Islet precursor cell (in vitro differentiated cells): ENCODE measurements around the gene LRRC47.
A peak's percentile ranks its signal among the peaks of the same experiment; 100 is the strongest.

Experiments
- DNase-seq: peaks from one replicate; pipeline ENCODE4 v3.0.0-alpha.2; 2018

LRRC47 gene

DNA sequence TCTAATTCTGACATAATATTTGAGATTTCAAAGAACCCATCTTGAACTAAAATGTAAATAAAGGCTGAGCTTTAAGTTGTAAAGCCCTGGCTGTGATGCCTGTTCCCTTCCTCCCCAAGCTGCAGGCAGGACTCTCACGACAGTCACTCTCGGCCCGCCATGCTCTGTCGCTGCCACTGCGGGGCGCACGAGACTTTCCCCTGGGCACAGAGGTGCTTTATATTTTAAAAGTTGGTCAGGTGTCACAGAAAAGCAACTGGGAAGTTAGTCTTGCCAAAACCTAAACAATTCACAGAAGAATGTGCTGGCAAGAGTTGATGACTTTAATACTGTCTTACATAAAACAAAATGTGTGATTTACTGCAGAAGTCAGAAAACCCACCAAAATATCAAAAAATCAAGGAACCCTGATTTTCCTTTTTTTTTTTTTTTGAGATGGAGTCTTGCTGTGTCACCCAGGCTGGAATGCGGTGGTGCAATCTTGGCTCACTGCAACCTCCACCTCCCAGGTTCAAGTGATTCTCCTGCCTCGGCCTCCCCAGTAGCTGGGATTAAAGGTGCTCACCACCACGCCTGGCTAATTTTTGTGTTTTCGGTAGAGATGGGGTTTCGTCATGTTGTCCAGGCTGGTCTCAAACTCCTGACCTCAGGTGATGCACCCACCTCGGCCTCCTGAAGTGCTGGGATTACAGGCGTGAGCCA, 10.7 kb downstream of the LRRC47 start:
- no peak for DNase-seq

DNA sequence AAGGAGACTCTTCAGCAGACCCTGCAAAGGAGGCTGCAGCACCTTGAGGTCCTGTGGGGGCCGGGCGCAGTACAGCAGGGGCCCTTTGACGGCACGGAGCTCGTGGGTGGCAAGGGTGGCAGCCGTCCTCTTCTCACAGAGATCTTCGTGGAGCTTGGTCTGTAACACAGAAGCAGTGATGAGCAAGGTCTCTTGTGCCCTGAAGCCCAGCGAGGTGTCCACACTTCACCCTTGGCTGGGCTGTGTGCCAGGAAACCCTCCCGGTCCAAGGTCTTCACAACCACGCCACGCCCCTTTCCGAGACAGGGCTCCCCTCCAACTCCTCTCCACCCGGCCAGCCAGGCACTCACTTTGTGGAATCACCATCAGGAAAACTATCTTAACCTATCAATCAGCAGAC, 11.3 kb downstream of the LRRC47 start:
- no peak for DNase-seq

DNA sequence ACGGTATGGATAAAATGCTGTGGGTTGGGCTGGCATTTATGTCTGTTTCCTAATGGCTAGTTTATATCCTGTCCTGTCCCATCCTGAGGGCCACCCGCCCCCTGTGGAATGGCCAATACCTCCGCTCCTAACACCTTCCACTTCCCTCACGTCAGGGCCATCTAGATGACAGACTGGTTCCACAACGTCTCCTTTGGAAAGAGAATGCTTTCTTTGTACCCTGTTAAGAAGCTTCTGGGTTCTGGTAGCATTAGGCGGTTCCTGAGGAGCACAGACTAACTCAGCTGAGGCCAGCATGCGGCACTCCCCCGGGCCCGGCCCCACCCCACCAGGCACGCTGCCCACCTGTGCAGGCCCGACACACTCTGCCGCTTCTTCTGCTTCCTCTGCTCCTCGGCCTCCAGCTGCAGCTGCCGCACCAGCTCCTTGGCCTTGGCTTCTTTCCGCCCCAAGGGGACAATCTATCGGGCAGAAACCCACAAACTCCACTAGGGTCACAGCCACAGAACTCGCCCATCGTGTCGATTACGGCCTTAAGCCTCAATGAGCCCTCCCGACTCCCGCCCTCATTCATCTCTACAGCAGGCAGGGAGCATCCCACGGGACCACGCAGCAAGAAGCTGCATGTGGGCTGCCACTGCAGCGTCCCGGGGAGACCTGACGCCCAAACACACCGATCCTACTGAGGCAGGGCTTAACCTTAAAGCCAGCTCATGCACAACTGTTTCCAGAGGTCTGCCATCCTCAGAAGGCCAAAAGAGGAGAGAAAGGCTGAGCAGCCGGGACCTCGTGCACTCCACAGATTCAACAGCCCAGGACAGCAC, 12.4 kb downstream of the LRRC47 start:
- DNase-seq = no peak

DNA sequence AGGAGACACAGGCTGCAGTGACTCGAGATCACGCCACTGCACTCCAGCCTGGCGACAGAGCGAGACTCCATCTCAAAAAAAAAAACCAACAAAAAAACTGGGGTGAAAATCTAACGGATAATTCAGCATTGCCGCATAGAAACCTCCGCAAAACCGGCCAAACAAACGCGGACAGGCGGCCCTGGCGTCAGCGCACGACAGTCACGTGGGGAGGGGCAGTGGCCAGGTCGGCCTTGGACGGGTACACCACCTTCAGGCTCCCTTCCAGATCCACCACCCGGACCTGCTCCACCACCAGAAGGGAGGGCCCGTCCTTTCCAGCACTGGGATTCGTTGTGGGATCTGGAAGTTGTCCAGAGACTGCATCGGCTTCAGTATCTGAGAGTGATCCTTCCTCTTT, 15.4 kb downstream of the LRRC47 start:
- no peak for DNase-seq

DNA sequence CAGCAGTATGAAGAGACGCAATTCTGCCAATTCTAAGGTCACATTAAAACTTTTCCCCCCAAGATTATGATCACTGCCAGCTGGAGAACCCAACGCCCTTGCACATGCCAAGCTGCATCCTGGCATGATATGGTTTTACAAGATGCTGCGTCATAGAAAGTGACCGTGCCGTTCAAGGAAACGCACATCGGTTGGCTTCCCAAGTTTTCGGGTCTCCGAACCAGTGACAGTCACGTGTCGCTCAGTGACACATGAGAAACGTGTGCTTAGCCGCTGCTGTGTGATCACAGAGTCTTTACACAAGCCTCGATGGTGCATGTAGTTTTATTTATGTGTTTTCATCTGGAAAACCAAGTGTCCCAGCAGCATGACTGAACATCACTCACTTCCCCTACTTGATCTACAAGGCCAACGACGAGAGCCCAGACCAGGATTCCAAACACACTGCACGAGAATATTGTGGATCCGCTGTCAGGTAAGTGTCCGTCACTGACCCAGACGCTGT, 16.3 kb downstream of the LRRC47 start:
- DNase-seq = no peak

DNA sequence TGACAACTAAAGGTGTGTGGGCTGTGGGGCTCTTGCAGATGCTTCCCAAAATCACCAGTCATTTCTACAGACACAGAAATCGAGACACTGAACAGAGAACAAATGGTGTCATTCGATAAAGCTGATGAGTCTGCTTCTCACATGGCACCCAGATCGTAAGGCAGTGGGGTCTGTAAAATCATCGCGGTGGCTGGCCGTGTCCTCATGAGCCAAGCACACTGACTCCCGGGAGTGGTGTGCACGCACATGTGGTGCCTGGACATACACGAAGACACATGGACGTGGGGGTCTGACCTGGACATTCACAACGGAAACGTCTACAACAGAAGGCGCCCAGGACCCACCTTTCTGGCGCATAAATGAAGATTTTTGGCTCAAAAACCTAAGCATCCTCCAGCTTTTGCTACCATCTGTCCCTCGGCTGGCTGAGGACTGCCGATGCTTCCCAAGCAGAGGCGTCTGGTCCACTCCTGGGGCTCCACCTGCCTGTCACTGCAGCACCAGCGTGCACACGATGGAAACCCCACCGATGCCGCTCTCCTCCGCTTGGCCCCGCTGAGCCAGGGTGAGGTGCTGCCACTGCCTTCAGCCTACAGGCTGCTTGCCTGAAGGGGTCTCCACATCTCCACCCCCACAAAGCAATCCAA, 16.9 kb downstream of the LRRC47 start:
- DNase-seq = no peak

DNA sequence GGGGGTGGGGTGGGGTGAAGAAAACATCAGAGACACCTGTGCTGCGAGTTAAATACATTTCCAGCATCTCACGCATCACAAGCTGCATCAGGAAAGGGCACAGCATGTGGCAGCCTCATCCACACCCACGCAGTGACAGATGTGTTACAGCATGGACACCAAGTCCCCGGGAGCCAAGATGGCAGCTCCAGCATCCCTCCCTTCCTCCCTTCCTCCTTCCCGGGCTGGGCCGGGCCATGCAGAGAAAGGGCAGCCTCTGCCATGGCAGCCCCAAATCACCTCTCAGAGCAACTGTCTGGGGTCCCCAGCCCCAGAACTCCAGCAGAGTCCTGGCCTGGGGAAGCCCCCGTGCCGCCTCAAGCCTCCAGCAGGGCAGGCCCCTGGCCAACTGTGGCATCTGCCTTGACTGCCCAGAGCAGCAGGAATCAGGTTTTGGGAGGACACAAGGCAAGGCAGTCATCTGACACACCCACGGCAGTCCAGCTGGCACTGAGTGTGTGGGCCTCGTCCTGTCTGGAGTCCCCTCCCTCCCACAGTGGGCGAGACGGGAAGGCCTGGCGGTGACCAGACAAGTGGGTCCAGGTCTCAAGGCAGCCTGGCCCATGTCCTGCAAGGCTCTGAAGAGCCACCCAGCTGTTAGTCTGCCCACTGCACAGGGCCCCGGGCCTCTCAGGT, 17.6 kb downstream of the LRRC47 start:
- DNase-seq = no peak

DNA sequence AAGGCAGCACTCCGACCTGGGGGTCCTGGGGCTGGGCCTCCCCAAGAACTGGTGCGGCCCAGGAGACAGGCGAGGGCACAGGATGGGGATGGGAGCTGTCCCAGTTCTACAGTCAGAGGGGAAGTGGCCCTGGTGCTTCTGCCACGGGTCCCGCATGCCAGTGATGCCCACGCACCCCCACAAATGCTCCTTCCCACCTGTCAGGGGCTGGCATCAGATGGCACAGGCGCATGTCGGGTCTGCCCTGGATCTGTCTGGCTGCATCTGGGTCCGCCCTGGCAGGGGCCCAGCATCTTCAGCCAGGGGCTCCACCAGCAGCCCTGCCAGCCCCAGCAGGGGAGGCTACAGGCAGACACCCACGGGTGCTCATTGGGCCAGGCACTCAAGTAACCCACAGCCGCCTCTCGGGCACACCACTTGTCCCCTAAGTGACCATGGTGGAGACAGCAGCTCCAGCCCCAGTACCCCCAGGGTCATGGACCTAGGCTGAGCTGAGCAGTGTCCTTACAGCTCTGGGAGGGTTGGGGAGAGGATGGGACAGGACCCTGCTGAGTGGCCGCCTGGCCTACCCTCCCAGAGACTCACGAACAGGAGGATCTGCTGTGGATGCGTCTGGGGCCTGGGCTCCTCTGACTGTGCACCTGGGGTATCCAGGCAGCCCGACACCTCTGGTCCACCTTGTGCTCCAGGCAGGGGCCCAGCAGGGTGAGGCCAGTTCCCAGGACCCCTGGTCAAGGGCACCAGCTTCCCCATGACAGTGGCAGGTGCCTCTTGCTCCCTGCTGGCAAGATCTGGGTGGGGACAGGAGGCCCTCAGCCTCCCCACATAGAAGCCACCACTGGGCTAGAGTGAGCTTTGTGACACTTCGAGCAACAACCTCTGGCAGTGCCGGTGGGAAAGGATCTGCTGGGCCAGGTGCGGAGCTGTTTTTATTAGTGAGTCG, 18.4 kb downstream of the LRRC47 start:
- DNase-seq = no peak

DNA sequence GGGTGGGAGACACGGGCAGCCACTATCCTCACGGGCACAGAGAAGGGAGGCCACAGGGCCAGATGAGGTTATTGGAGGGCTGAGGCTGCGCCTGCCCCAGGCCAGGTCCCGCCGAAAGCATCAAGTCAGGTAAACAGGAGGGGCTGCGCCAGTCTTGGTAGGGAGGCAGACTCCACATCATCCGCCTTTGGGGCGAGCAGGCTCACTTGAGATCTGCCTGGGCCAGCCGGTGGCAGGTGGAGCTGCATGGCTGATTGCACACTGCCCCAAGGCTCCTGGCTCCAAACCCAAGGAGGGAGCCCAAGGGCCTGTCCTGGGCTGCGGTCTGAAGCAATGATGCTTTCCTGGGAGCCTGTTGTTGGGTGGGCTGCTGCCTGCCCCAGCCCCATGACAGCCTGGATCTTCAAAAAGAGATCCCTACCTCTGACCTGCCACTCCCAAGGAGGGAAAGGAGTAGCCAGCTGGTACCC, 19.2 kb downstream of the LRRC47 start:
- DNase-seq = no peak

DNA sequence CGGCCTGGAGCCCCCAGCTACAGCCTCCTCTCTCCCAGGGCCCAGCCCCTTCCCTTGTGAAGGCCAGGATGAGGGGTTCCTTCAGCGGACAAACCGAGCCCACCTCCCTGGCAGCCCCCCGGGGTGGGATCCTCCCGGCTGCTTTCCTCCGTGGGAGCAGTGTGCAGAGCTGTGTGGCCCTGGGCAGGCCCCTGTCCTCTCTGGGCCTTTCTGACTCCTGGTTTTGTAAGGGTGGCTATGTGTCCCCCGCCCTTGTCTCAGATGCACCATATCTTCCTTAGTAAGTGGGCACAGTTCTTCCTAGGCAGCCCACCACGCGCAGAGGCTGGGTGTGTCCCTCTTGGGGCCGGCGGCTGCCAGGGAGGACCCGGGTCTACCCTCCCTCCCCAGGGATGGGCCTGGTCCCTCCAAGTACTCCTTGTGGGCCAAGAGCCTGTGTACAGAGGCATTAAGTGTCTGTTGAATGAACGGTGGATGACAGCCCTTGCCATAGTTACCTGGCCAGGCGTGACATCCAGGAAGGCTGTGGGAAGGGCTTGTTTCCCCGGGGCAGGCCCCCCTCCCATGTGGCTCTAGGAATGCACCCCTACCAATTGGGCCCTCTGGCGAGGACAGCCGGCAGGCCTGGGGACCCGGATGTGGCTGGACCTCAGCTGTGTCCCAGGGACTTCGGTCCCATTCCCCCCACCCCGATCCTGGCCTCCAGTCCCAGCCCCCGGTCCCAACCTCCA, 19.9 kb downstream of the LRRC47 start:
- DNase-seq = no peak

DNA sequence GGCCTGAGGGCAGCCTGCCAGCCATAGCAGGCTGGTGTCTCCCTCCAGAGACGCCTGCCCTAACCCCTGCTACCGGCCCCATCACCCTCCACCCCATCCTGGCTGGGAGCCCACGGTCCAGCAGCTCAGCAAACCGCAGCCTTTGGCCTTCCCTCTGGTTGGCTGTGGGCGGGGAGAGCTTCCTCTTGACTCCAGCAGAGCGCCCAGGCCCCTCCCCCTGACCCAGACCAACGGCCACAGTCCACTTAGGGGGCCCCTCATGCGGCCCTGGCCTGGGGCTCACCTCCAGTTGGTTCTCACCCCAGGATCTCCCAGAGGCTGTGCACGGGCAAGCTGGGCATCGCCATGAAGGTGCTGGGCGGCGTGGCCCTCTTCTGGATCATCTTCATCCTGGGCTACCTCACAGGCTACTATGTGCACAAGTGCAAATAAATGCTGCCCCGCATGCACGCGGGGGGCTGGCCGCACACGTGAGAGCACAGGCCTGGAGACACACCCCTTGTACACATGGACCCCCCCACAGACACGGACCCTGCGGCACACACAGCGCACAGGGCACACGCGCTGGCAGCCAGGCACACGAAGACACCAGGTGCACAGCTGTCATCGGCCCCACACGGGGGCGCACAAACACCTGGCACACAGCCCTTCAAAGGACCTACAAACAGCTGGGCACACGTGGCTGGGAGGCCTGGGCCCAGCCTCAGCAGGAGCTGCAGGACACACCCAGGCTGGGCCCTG, 20.6 kb downstream of the LRRC47 start:
- peak; percentile 82 for DNase-seq

DNA sequence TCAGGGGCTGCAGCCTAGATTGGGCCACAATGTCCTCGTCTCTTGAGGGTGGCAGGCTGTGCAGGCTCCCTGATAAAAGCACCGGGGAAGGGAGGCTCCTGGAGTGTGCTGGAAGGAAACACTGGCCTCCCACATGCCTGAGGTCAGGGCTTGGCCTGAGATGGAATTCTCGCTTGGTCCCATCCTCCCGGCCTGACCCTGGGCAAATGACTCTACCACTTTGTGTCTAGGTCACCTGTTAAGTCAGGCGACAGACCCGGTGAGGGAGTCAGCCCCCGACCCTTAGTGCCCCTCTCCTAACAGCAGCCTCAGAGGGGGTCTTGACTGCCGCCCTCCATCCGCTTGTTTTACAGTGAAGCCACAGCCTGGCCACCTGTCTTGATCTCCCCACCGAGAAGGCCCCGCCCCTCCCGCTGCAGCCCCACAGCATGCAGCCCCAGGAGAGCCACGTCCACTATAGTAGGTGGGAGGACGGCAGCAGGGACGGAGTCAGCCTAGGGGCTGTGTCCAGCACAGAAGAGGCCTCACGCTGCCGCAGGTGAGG, 21.3 kb downstream of the LRRC47 start:
- DNase-seq = no peak

DNA sequence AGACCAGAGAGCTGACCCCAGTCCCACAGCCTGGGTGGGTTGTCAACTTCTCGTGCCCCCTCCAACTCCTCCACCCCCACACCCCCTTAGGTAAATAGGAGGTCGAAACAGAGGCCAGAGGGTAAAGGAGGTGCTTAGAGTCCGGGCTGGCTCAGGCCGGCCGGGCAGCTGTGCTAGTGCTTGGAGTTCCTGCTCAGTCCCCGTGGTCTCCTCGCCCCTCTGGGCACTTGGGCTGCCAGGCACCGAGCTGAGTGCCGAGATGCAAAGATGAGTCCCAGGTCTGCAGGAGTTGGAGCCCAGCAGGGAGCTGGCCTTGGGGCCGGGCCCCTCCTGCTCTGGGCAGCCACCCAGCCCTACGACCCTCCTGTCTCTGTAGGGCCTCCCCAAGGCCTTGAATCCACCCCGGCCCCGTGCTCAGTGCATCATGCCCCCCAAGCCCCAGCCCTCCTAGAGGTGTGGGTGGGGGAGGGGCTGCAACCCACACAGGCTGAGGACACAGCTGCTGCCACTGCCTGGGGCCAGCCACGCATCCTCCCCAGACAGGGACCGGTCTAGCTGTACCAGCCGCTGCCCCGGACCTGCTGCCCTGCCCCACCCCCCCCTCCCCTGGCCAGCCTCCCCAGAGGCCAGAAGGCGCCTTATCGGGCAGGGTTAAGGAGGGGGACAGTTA, 21.9 kb downstream of the LRRC47 start:
- no peak for DNase-seq

DNA sequence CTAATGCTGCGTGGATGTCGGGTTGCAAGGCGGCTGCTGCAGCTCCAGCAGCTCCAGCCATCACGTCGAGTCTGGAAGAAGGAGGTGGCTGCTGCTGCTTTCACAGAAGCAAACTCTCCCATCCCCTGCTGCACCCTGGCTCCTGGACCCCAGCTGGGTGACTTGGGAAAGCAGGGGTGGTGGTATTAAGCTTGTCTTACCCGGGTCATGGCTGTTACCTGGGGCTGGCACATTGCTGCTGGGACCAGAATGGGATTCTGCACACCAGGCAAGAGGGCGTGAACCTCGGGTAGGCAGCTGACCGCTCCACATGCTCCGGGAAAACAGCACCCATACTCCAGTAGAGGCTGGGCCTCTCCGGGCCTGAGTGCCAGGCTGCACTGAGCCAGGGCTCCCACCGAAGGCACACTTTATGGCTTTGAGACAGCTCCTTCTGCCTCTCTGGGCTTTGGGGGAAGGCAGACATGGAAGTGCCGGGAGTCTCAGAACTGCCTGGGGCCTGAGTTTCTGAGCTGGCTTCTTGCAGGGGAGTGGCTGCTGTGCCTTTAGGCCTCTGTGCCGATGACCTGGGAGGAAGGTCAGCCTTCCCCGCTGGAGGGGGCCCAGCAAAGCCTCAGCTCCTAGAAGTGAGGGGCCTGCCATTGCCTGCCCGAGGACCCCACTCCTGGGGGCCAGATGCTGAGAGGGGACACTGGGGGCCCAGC, 22.6 kb downstream of the LRRC47 start:
- DNase-seq = no peak

DNA sequence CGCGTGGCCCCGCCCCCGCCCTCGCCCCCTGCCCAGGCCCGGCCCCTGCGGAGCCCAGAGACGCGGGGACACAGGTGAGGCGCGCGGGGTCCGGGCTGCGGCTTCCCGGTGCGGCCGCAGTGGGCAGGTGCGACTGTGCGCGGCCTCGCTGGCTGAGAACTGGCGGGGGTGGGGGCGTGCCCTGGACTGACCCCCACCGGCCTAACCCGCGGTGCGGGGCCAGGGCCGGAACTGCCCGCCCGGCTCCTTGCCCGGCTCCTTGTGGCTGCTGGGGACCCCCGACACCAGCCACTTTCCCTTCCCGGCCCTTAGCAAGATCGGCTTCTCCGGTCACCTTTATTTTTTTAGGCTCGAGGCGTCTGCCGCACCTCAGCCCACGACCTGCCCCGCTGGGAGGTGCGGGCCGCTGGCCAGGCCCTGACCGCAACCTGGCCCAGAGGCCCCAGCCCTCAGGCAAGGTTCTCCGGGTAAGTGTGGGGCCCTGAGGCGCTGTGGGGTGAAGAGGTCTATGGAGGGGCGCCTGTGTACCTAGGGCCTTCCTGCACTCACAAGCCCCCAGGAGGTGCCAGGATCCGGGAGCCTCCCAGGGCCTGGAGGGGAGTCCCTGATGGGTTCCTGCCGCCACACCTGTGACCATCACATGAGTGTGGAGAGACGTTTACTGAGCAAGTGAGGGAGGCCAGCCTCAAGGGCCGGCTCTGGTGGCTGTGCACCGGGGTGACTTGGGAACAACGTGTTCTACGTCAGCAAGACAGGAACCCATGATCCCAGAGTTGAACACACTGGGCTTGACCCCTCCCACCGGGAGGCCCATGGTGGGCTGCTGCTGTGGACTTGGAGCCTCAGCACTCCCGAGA, 23.4 kb downstream of the LRRC47 start, which contains the start of gene SMIM1:
SMIM1 (plus strand) TSS at position 35 of the 857 bp plus-strand sequence. CDS start 2,625 bp downstream, outside the sequence.
- DNase-seq = no peak

DNA sequence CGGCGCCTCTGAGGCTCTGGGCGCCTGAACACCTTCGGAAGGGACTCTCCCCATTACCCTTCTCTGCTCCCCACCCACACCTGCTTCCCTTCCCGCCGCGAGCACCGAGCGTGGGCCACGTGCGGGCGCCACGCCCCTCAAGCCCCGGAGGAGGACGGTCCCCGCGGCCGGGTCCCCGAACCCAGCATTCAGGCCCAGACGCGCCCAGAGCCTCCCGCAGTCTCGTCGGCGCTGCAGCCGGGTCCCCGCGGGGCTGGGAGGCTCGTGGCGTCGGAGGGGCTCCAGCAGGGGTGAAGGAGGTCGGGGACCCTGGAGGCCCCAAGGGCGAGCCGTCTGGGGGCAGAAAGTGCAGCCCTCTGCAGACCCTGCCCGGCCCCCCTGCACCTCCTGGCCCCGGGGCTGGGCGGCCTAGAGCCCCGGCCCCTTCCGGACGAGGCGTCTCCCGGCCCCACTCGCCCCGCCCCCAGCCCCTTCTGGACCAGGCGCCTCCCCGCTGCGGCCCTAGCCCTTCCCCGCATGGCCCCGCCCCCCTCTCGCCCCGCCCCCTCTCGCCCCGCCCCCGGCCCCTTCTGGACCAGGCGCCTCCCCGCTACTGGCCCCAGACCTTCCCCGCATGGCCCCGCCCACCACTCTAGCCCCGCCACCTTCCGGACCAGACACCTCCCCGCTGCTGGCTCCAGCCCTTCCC, 24.1 kb downstream of the LRRC47 start:
- DNase-seq = peak; percentile 99
